ENCODE data around the gene AQP6.

Gene AQP6, protein sequence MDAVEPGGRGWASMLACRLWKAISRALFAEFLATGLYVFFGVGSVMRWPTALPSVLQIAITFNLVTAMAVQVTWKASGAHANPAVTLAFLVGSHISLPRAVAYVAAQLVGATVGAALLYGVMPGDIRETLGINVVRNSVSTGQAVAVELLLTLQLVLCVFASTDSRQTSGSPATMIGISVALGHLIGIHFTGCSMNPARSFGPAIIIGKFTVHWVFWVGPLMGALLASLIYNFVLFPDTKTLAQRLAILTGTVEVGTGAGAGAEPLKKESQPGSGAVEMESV

DNA sequence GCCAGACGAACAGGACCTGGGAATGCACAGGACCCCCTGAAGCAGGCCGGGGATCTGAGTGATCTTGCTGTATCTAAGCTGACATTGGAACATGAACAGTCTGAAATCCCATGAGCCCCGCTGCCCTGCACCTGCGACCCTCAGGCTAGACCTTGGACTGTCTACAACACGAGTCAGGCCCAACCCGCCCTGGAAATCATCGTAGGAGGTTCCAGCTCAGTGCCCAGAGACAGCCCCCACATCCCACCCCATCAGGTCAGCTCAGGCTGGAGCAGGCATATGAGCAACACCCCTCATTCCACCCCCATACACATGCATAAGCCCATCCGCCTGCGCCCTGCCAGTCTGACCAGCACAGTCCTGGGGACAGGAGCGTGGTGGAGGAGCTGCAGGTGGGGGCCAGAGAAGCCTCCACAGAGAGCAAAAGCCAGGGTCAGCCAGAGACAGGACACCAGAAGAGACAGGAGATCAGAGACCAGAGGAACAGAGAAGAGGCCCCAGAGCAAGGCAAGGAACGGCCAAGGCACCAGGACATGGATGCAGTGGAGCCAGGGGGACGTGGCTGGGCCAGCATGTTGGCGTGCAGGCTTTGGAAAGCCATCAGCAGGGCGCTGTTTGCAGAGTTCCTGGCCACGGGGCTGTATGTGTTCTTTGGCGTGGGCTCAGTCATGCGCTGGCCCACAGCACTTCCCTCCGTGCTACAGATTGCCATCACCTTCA is at the start of gene AQP6:
Gene AQP6, plus strand, starts transcription at position 307 of the 720 bp plus-strand sequence. Its CDS starts 227 bp downstream, at position 534.
- in situ Hi-C loops (cut with MboI; ENCODE audit: low sequenced_read_pairs) = no loop called here

DNA sequence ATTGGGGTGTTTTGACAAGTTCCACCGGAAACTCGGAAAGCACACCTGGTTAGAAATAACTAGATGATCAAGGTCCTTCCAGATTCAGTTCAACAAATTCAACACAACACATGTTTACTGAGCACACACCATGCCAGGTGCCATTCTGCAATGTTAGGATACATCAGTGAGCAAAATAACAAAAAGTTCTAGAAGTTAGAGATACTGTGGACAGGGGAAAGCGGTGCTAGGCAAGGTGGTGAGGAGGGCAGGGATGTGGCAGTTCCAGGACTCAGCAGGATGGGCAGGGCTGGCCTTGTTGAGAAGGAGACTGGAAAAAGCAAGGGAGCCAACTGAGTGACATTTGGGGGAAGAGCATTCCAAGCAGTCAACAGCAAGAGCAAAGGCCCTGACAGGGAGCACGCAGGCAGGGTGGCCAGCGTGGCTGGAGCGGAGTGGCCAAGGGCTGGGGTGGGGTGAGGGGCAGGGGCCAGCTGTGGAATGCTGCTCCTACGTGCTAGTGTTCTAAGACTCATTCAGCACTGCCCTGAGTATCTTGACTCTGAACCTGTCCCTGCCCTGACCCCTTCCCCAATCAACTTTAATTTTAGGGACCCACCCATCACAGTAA is 49.6 kb upstream of the AQP6 start:
- in situ Hi-C loops (cut with MboI; ENCODE audit: low sequenced_read_pairs) = no loop called here

DNA sequence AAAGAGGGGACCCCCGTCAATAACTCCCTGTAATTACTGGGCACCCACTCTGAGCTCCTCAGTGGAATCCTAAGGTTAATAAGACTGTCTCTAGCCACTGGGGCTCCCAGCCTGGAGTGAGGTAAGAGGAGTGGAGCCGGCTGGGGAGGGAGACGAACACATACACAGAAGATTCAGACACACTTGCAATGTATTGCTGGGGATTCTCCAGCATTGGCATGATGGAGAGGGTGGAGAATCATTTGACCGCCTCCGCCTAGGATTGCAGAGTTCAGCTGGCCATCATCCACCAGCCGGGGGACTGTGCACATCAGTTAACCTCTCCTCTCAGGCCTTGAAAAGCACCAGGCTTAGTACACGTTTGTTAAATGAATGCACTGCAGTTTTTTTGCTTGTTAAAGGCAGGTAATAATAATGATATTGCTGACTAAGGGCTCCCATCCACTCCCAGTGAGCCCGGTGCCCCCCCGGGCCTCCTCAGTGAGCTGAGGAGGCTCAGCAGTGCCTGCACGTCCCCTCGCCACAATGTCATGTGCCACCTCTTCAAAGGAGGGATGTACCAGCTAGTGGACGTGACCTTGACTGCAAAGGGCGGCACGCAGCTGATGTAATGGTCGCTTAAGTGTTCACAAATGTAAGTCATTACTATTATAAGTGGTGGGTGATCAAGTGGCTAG is 48.7 kb upstream of the AQP6 start:
- in situ Hi-C loops (cut with MboI; ENCODE audit: low sequenced_read_pairs) = no loop called here

DNA sequence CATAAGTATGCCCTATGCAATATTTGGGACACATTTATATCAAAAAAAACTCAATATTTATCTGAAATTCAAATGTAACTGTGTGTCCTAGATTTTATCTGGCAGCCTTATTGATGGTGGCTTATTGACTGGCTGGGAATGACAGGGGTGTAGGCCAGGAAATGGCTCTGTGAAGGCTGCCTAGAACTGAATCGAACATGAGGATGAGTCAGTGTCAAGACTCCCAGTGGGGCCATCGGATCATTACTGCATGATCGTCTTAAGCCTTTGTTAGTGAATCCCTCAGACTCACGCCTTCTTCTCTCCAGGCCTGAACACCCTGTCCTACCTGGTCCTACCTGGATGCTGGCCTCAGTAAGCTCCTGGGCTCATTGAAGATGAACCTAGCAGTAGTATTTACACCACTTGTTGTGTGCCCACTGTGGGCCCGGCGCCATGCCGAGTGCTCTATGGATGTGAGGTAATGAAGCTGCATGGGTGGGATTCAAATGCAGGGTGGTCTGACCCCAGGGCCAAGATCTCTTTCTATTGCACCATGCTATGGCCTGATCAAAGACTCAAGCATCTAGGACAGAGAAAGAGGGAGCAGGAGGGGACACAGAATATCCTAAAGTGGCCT is 48.0 kb upstream of the AQP6 start:
- in situ Hi-C loops (cut with MboI; ENCODE audit: low sequenced_read_pairs) = no loop called here

DNA sequence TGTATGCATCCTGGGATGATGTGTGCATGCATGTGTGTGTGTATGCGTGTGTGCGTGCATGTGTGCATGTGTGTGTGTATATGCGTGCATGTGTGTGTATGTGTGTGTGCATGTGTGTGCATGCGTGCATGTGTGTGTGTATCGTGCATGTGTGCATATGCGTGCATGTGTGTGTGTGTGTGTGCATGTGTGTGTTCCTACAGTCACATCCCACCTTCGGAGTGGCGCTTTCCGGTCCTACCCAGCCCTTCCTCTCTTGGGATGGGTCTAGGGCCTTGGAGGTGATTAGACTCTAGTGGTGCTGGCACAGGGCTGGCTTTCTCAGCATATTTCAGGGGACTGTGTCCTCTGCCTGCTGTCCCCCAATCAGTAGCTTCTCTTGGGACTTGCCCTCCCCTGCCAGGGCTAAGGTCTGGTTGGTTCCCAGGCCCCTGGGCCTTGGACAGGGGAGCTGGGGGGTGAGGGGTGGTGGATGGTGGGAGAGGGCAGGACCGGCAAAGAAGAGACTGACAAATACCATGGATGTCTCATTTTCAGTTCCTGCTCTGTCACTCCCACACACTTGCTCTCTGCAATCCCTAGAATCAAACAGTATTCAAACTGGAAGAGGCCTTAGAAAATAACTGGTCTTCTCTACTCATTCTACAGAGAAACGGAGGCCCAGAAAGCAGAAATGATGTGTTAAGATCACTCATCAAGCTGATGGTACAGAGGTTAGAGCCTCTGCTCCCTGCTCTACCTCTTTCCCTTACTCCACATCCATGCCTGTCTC is 47.1 kb upstream of the AQP6 start:
- in situ Hi-C loops (cut with MboI; ENCODE audit: low sequenced_read_pairs) = no loop called here

DNA sequence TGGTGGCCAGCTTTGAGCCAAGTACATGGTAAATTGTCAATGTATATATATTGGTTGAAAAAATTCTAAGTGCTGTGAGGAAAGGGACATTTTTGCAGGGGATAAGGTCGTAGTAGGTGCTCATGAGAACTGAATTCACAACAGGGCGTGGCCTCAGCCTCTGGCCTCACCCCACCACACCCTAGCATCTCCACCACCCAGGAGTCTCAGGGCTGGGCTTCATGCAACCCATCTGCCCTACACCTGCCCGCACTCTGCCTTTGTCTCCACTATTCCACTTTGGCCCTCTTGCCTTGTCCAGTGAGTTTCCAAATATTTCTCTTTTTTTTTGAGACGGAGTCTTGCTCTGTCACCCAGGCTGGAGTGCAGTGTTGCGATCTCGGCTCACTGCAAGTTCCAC is 44.3 kb upstream of the AQP6 start:
- in situ Hi-C loops (cut with MboI; ENCODE audit: low sequenced_read_pairs) = no loop called here

DNA sequence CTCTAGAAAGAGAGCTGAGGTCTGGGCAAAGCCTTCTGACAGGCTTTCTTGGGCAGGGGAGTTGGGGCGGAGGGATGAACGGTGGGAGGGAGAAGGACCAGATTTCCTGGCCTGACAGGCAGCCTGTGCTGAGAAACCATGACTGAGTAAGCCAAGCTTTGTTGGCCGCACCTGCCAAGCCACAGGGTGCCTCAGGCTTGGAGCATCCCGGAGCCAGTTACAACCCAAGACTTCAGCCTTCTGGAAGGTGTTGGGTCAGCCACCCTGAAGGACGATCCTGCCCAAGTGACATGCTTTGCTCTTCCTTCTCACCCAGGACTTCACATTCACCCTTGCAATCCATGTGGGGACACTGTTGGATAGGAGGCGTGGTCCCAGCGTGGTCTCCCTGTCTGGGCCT is 43.2 kb upstream of the AQP6 start:
- in situ Hi-C loops (cut with MboI; ENCODE audit: low sequenced_read_pairs) = no loop called here

DNA sequence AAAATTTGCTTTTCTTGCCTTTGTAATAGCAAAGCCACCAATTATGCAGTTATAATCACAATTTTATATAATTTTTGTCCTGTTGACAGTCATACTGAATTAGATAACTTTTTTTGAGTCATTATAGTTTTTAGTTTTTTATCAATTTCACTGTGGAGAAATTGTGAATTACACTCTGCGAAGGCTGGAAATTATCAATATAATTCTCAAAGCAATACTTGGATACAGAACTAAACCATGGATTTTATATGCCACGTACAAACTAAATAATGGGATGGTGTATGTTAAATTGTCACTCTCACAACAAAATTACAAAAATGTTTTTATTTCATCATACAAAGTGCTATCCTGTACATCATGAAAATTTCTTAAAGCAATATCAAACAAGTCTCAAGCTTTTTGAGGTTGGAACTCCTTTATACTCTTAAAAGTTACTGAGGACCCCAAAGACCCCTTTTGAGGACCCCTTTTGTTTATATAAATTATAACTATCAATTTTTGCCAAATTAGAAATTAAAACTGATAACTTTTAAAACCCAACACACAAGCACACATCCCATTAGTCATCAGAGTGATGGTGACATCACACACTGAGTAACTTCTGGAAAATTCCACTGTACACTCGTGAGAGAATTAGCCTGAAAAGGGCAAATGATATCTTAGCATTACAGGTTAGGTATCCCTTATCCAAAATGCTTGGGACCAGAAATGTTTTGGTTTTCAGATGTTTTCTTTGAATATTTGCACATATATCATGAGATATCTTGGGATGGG is 42.0 kb upstream of the AQP6 start:
- in situ Hi-C loops (cut with MboI; ENCODE audit: low sequenced_read_pairs) = no loop called here

DNA sequence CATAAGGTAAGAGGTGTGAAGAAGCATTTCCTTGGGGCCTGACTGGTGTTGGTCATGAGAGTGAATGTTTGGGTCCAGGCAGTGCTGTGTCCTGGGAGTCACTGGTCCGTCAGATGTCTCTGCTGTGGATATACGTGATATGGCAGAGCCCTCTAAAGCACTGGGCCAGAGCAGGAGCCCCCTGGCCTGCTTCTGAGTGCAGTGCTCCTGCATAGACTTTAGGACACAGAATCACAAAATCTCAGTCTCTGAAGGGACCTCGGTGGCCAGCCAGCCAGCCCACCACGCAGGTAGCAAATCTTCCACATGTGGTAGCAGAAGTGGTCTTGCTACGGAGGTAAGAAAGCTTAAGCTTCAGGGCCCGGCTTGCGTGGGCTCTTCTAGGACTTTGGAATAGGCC is 40.7 kb upstream of the AQP6 start:
- in situ Hi-C loops (cut with MboI; ENCODE audit: low sequenced_read_pairs) = no loop called here

DNA sequence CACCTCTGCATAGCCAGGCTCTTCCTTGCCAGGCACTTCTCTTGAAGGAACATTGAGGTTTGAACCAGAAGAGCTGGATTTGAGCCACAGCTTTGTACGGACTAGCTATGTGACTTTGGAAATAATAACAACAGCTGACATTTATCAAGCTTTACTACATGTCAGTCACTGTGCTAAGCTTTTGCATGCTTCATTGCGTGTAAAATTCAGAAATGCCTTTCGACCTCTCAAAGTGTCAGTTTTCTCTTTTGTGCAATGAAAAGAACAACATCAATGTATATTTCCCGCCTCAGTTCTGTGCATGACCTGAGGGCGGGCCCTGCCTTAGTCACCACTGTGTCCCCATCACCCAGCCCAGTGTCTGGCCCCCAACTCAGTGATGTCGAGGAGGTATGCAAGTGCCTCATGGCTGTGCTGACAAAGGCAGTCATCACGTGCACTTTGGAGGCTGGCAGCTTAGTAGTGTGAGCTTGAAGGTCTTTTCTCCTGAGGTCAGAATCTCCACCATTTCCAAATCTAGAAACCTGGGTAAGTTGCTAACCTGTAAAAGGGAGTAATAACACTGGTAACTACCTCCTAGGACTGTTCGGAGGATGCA is 40.1 kb upstream of the AQP6 start:
- in situ Hi-C loops (cut with MboI; ENCODE audit: low sequenced_read_pairs) = no loop called here

DNA sequence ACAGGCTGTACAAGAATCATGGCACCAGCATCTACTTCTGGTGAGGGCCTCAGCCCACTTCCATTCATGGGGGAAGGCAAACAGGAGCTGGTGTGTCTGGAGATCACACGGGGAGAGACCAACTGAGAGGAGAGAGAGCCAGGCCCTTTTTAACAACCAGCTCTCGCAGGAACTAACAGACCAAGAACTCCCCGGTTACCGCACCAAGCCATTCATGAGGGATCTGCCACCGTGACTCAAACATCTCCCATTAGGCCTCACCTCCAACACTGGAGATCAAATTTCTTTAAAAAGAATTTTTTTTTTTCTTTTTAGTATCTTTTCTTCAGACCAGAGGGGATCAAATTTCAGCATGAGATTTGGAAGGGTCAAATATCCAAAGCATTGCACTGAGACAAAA is 39.0 kb upstream of the AQP6 start:
- in situ Hi-C loops (cut with MboI; ENCODE audit: low sequenced_read_pairs) = no loop called here

DNA sequence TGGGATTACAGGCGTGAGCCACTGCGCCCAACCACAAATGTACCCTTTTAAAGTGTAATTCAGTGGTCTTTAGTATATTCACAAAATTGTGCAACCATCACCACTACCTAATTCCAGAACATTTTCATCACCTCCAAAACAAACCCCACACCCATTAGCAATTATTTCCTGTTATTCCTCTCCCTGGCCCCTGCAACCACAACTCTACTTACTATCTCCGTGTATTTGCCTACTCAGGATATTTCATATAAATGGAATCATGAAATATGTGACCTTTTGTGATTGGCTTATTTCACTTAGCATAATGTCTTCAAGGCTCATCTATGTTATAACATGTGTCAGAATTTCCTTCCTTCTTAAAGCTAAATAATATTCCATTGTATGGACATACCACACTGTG is 38.2 kb upstream of the AQP6 start:
- in situ Hi-C loops (cut with MboI; ENCODE audit: low sequenced_read_pairs) = no loop called here

DNA sequence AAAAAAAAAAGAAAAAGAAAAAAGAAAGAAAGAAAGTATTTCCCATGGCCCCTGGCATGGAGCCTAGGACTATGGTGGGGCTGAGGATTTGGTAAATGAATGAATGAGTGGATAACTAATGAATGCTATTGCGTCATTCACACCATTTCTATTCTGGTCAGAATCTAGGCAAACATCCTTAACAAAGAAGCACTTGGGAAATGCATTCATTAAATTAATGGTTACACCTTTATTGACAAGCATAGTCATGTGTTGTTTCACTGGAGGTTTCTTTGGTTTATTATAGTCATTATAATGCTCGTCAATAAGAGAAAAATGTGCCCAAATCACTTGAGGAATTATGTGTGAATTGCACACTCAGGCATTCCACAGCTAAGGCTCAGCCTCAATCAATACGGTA is 35.8 kb upstream of the AQP6 start:
- in situ Hi-C loops (cut with MboI; ENCODE audit: low sequenced_read_pairs) = no loop called here

DNA sequence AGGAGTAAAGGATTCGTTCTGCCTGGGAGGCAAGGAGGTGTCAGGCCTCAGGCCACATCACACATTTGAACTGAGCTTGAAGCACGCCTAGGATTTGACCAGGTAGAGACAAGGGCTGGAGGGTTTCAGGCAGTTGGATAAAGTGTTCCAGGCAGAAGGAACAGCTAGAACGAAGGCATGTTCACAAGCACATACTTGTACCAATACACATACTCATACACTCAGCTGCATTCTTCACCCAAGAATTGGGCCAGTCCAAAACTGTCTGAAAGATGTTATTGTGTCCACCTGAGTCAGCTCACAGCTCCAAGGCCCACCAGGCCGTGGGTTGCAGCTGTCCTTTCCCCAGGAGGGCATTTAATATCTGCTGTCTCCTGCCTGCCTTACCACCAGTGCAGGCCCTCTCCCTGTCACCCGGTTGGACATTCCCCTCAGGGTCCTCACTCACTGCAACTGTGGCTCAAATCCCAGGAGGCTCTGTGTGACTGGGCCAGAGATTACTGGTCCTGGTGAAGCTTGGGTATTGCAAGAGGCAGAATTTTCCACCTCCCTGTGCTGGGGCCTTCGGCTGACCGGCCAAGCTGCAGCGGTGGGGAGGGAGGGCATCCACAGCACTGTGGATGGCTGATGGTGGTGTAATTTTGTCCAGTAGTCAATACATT is 35.0 kb upstream of the AQP6 start:
- in situ Hi-C loops (cut with MboI; ENCODE audit: low sequenced_read_pairs) = no loop called here

DNA sequence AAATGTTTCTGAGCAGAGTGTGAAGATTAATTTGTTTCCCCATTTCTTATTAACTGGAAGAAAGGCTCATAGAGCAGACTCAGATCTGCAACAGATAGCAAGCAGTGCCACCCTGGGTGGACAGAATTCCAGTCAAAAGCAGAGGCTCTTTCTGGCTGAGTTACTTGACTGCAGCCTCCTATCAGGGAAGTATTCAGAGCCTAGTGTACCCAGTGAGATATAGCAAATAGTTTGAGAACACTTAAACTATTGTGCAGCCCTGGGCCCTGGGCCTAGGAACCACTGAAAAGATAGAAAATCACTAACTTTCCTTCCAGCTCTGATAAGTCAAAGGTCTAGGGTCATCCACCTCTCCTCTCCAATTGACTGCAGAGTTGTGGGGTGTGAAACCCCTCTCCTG is 33.4 kb upstream of the AQP6 start:
- in situ Hi-C loops (cut with MboI; ENCODE audit: low sequenced_read_pairs) = no loop called here

DNA sequence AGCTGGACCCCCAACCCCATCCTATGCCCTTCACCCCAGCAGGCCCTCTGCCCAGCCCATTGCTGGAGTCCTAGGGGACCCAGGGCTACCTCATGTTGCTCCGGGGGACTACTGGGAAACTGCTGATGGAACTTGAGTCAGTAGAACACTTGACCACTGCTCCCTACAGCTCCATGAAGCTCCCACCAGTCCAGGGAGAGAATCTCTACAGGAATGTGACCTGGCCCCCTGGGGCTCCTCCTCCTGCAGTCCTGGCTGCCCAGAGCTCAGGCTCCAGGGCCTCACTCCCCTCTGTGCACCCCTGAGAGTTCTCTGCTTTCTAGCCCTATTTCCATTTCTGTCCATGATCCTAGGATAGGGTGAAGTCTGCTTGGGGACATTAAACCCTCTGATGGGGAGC is 33.0 kb upstream of the AQP6 start:
- in situ Hi-C loops (cut with MboI; ENCODE audit: low sequenced_read_pairs) = no loop called here

DNA sequence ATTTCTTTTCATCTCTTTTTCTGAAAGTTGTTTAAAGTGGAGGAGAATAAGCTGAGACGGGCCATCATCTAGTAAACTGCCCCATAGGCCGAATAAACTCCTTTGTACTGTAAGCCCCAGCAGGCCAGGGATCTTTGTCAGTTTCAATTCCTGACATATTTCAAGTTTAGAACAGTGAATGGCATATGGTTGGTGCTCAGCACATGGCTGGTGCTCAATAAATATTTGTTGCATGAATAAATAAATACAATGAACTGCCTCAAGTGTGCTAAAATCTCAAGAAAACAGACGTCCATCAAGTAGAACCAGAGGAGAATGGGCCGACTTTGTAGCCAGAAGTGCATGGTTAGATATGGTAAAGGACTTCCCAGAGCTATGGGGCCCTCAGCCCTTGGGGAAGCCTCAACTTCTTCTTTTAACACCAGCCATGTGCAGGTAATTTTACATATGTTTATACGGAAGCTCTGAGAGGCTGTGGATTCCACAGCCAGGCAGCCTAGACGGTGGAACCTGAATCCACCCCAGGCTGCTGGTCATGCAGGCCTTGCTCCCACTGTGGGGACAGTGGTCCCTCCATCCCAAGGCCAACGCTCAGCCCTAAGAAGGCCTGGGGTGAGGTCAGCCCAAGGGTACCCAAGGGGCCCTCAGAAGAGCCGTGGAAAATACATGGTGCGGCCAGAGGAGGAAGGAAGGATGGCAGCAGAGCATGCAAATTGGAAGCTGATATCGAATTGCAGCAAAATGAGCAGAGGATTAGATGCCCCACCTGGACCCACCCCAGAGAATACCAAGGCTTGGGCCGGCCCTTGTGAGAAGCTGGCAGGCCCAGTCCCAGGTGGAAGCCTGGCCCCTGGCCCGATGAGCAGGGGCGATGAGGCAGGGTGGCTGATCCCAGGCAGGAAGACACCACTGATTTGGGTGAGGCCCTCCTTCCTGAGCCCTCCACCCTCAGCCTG is 30.9 kb upstream of the AQP6 start:
- in situ Hi-C loops (cut with MboI; ENCODE audit: low sequenced_read_pairs) = no loop called here

DNA sequence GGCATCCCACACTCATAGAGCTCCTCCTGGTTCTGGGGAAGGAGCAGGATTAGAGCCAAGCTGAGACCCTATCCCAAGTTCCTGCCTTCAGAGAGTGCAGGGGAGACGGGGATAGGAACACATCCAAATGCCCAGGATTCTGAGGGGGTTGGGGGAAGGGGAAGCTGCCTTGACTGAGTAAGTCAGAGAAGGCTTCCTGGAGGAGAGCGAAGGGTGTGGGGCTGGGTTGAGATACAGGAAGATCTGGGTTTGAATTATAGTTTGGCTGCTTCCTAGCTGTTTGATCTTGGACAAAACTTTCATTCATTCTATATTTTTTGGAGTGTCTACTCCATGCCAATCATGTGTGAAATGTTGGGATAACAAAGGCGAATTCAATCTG is 30.2 kb upstream of the AQP6 start:
- in situ Hi-C loops (cut with MboI; ENCODE audit: low sequenced_read_pairs) = no loop called here

All from hTERT RPE-1 (cell line).